Colonic mucosa (tissue), 4 donors: Measurements from ENCODE around the gene DCUN1D3. TPM values are rescaled to one million over a fixed set of nuclear protein-coding genes. Genes with fewer than 3 reads are reported as not detected.

Experiments used
- DNase-seq: peaks from one replicate; pipeline ENCODE4 v3.0.0-alpha.2; 2020
- H3K27ac ChIP-seq: fragments of 200-600 bp; one replicate; pipeline ENCODE4 v1.8.0; 2021
- H3K27me3 ChIP-seq: fragments of 200-600 bp; one replicate; pipeline ENCODE4 v1.8.0; 2021
- H3K36me3 ChIP-seq: fragments of 200-600 bp; one replicate; pipeline ENCODE4 v1.8.0; 2021
- H3K4me1 ChIP-seq: fragments of 200-600 bp; one replicate; pipeline ENCODE4 v1.8.0; 2021; ENCODE audit warnings: mild to moderate bottlenecking
- H3K4me3 ChIP-seq: fragments of 200-600 bp; one replicate; pipeline ENCODE4 v1.8.0; 2021
- H3K9ac ChIP-seq, 2 donors: one replicate each; pipeline ENCODE4 v1.7.0; 2013; ENCODE audit warnings: control low read depth in 2 of 2, low read depth in 2 of 2, low read length in 2 of 2
- H3K9me3 ChIP-seq: fragments of 200-600 bp; one replicate; pipeline ENCODE4 v1.8.0; 2021
- CTCF ChIP-seq: fragments of 200-600 bp; IDR thresholded peaks from one replicate; pipeline ENCODE4 v1.8.0; 2022; ENCODE audit warnings: antibody characterized with exemption, mild to moderate bottlenecking
- intact Hi-C: fragments of 100-400 bp; cut with DNase I; formaldehyde crosslinking; loops from one replicate; pipeline ENCODE4 v1.14.1; 2022
- total RNA-seq, 2 donors: library from RNA; stranded (reverse); fragmentation: NEBNext Ultra II Directional in 1 of 2; extraction: Animal tissue kit (Norgen Biotek cat#: 25700) in 1 of 2; gene quantifications; one replicate each; pipeline ENCODE4 v1.2.1, GENCODE V29; 2021
- donor health status: healthy.
- donor health status: DM: no; HTN: no; CAD: no.
- donor health status: DM: no; HTN: no; CAD: no.

Gene DCUN1D3
- total RNA-seq, 2 donors from 2014 or later = 6.0 to 15.0 TPM

DNA sequence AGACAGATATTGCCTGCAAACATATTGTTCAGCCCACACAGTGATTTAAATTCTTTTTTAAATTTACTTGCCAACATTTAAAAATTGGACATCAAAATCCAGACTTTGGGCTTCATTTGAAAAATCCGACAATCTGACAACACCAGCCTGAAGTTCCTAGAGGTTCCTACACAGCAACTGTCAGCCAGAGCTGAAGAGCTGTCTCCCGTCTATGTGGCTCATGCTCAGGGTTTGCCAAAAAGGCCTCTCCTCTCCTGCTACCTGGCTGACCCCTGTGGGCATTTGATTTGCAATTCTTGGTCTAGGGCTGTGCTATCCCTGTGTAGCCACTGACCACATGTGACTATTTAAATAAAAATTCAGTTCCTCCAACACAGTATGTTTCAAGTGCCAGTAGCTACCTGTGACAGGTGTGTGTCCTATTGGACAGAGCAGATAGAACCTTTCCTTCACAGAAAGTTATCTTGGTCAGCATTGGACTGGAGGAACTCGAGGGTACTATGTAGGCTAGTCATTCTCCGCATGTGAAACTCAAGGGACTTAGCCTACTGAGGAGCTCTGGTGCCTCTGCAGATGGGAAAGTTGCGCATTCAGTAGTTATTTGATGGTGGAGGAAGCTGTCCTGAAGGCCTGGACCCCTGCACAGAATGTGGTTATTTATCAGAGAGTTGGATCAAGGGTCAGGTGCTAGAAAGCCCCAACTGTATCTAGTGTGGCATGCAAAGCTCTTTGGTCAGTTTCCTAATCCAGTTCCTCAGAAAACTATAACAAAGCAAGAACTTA lies 3.1 kb upstream of the DCUN1D3 start:
- Histone ChIP-seq H3K27ac (peak overlapping the region; percentile 46), H3K27me3 (no peaks in the 10 kb centered on the region), H3K4me3 (no peak overlapping the region), H3K9ac (peak overlapping the region in 1 of 2 donors; percentile 1), H3K36me3 (no peaks in the 10 kb centered on the region), H3K9me3 (no peaks in the 10 kb centered on the region), H3K4me1 (peaks cover 16% of the 10 kb centered on the region)
- no peak for TF ChIP-seq CTCF
- DNase-seq = no peak
- intact Hi-C loops = no loop called here

- H3K4me3 ChIP-seq = no peak overlapping the region
- no peak overlapping the region for H3K27ac ChIP-seq
- H3K36me3 ChIP-seq = no peaks in the 10 kb centered on the region
- peaks cover 17% of the 10 kb centered on the region for H3K4me1 ChIP-seq
- DNase-seq = no peak
- H3K9me3 ChIP-seq = no peaks in the 10 kb centered on the region
- H3K9ac ChIP-seq = peak overlapping the region in 1 of 2 donors; percentile 21
- TF ChIP-seq CTCF = no peak
- intact Hi-C loops = no loop called here
- H3K27me3 ChIP-seq = no peaks in the 10 kb centered on the region
Observed at GRCh38 chr16:20902426-20902825, 2.3 kb upstream of the DCUN1D3 start.

- H3K27ac ChIP-seq = peak overlapping the region; percentile 95
- peak; percentile 65 for DNase-seq
- H3K36me3 ChIP-seq = no peaks in the 10 kb centered on the region
- TF ChIP-seq CTCF = no peak
- H3K9ac ChIP-seq = peak overlapping the region; percentile 92 to 97
- peaks cover 17% of the 10 kb centered on the region for H3K4me1 ChIP-seq
- H3K9me3 ChIP-seq = no peaks in the 10 kb centered on the region
- peak overlapping the region; percentile 74 for H3K4me3 ChIP-seq
- no peaks in the 10 kb centered on the region for H3K27me3 ChIP-seq
- intact Hi-C loops = no loop called here
Observed at GRCh38 chr16:20901436-20902112, 1.4 kb upstream of the DCUN1D3 start.

- H3K4me1 ChIP-seq = peaks cover 17% of the 10 kb centered on the region
- no peak for TF ChIP-seq CTCF
- intact Hi-C loops = no loop called here
Observed at GRCh38 chr16:20901068-20901435, 894 bp upstream of the DCUN1D3 start.

DNA sequence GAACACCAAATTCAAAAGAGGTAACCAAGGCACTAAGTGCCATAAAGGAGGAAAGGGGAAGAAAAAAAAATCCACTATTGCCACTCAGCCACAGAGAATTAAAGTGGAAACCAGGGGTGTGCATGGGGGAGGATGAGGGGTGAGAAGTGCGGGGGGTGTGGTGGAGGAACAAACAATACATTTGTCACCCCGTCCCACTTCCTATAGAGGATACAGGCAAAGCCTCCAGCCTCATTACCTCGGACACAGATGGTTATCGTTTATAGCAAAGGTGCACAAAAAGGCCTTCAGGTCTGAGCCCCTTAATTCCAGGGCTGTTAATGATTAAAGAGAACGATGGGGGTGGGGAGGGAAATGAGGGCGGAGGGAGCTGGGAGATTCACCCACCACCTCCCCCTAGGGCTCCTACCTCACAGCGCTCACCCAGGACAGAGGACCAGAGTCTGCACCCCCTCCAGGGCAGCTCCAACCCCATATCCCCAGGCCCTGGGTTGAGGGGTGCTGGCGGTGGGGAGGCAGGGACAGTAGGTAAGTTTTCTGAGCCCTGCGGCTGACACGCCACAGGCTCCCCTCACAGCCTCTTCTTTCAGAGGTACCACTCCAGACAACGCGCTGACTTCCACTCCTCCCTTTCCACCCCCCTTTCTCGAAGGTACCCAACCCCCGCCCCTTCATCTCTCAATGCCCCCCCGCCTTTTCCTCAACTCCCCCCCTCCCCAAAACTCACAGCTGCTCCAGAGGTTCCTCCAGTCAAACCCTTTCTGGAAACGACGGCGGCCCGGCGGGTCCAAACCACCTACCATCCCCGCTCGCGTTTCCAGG lies 470 bp downstream of the DCUN1D3 start:
- TF ChIP-seq CTCF = no peak
- H3K36me3 ChIP-seq = no peaks in the 10 kb centered on the region
- intact Hi-C loops = no loop called here
- peak overlapping the region; percentile 94 to 95 for H3K9ac ChIP-seq
- no peaks in the 10 kb centered on the region for H3K9me3 ChIP-seq
- no peaks in the 10 kb centered on the region for H3K27me3 ChIP-seq
- H3K4me1 ChIP-seq = peaks cover 17% of the 10 kb centered on the region
- H3K4me3 ChIP-seq = peak overlapping the region; percentile 74
- peak overlapping the region; percentile 95 for H3K27ac ChIP-seq
- peak; percentile 48 for DNase-seq

More at GRCh38 chr16:20901068-20901435, 894 bp upstream of the DCUN1D3 start:
- peak overlapping the region; percentile 74 for H3K4me3 ChIP-seq
- H3K9ac ChIP-seq = peak overlapping the region; percentile 92 to 97
- peak overlapping the region; percentile 95 for H3K27ac ChIP-seq
- H3K9me3 ChIP-seq = no peaks in the 10 kb centered on the region
- no peaks in the 10 kb centered on the region for H3K36me3 ChIP-seq
- H3K27me3 ChIP-seq = no peaks in the 10 kb centered on the region
- no peak for DNase-seq
